GM19099 (cell line): ENCODE results near the gene PUS3.

Source experiments
- POLR2A ChIP-seq: IDR thresholded peaks from 3 replicates; pipeline ENCODE4 v1.6.1; 2011; ENCODE audit warnings: low read depth; ENCODE audit not compliant: insufficient read length; ENCODE audit errors: extremely low read depth

The PUS3 gene

GRCh38 chr11:125873881-125874555 lies 29.0 kb downstream of the PUS3 start:
- no peak for TF ChIP-seq POLR2A

- no peak for TF ChIP-seq POLR2A
Measured at GRCh38 chr11:125872138-125872491, 30.9 kb downstream of the PUS3 start.

GRCh38 chr11:125871391-125872137 lies 31.4 kb downstream of the PUS3 start:
- TF ChIP-seq POLR2A = no peak

GRCh38 chr11:125869521-125869920 lies 33.5 kb downstream of the PUS3 start:
- no peak for TF ChIP-seq POLR2A

- no peak for TF ChIP-seq POLR2A
Measured at GRCh38 chr11:125846188-125846587, 56.8 kb downstream of the PUS3 start.
